ENCODE data around the gene ELK1.
"Not testable (repeated sequence)": the region's sequence is repeated elsewhere in the genome, so short reads cannot be mapped to it uniquely, and the experiment has no call there.

ELK1 gene, protein sequence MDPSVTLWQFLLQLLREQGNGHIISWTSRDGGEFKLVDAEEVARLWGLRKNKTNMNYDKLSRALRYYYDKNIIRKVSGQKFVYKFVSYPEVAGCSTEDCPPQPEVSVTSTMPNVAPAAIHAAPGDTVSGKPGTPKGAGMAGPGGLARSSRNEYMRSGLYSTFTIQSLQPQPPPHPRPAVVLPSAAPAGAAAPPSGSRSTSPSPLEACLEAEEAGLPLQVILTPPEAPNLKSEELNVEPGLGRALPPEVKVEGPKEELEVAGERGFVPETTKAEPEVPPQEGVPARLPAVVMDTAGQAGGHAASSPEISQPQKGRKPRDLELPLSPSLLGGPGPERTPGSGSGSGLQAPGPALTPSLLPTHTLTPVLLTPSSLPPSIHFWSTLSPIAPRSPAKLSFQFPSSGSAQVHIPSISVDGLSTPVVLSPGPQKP

GRCh38 chrX:47650164-47651042 is at the start of gene ELK1:
TSS of gene ELK1 (minus strand) at chrX:47650563. CDS start at chrX:47641441, 9,122 bp downstream.
- peak; percentile 93 to 95 for DNase-seq

DNA sequence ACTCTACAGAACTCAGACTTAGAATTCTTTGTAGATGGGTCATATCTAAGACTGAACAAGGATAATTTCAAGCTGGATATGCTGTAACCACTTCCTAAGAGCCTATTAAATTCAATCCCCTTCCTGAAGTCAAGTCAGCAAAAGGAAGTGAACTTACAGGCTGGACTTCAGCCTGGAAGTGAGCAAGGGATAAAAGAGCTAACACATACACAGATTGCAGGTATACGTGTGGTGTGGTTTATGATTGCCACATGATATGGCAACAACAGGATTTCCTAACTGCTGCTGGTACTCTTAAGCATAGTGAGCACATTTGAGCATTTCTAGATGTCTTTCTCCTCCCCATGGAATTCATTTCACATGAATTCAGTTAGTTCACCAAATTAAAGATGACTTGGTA is 46.8 kb upstream of the ELK1 start:
- DNase-seq = no peak

DNA sequence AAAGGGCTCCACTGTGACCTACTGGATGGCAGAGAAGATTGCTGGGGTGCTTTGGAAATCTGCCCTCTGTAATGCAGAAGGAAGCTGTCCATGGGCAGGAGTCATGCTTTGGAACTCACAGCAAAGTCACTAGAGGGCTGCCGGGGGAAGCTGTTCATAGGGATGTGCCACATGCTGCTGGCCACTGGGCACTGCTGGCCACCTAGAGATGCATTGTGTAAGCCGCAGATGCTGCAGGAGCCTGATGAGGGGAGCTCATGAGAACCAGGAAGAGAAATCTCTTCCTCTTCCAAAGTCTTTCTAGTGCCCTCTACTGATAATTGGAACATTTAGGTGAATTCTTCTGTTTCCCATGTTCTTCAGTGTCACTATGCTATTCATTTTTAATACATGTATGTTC is 39.8 kb upstream of the ELK1 start:
- DNase-seq = peak in 1 of 2 experiments; percentile 1

DNA sequence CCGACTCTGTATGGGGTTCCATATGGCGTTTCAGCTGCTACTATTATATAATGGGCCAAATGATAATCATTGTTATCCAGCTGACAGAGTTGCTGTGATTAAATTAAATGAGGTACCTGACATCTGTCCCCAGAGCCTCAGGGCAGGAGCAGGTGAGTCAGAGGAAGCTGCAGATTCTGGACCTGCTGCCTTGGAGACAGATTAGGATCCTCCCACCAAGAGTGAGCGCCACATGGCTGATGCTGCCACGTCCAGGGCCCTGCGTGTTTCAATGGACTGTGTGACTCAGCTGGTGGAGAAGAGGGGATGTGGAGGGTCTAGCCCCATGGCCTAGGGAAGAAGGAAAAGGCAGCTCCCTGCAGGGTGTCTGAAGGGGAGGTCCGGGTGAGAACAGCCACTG is 36.9 kb upstream of the ELK1 start:
- no peak for DNase-seq

DNA sequence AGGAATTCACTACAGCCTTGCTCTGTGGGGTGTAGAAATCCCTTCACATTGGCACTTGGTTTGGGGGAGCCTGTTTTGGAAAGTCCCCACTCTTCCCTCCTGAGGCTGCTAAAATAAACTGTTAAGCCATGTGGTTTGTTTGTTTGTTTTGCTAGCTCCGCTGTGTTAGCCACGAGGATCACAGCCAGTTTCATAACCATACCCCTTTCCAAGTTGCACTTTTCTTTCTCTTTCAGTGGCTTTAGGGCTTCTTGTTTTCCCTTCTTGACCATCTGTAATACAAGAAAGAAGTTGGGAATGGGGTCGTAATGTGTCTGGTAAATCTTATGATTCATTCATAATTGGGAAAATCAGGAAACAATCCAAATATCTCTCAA is 33.5 kb upstream of the ELK1 start:
- no peak for DNase-seq

DNA sequence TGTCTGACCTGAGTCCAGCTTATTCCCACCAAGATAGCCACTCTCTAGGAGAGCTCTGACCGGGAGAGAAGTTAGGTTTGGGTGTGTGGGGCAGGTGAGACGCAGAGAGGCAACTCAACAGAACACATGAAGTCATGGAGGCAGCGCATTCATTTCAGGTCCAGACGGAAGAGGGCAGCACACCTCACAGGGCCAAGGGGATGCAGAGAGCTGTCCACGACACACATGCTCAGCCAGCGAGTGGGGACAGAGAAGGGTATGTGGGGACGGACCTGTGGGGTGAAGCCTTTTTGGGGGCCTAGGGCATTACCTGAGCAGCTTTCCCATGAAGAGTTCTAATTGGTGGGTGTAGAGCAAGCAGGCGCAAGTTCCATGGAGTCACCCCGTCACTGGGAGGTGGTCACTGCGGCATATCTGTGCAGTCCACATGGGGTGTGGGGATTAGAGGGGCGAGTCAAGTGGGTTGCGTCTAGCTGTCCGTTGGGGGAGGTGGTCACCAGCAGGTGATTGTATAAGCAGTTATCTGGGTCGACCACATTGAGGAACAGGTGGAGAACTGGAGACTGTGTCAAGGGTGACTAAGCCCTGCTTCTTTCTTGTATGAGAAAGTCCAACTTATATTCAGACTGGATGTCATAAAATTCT is 32.9 kb upstream of the ELK1 start:
- no peak for DNase-seq

GRCh38 chrX:47675959-47676859 is 25.8 kb upstream of the ELK1 start:
- DNase-seq = not testable (repeated sequence)

DNA sequence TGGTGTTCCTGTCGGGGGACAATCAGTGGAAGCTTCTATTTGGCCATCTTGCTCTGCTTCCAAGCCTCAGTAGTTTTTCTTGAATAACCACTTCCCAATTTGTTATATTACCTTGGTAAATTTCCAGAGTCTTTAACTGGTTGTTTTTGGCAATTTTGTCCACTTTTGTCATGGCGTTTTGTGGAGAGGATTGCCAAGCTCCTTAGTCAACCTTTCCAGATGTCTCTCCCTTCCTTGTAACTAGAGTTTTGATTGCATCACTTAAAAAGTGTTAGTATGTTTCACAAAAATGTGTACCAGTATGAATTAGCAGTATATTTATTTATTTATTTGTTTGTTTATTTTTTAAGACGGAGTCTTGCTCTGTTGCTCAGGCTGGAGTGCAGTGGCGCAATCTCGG is 24.4 kb upstream of the ELK1 start:
- no peak for DNase-seq

DNA sequence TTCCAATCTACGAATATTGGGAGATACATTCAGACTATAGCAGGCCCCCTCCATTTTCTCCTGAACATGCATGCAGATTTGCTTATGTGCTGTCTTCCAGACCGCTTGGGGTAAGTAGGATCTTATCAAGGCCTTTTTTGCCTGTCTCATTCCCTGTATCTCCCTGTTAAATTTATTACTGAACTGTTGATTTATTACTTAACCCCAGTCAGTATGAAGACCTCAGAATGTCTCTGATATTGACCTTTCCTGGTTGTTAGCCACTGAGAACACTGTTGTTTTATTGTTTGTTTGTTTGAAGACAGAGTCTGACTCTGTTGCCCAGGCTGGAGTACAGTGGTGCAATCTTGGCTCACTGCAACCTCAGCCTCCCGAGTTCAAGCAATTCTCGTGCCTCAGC is 15.4 kb upstream of the ELK1 start:
- not testable (repeated sequence) for DNase-seq

- no peak for DNase-seq
These were observed 14.4 kb upstream of the ELK1 start for GRCh38 chrX:47664737-47665136.

DNA sequence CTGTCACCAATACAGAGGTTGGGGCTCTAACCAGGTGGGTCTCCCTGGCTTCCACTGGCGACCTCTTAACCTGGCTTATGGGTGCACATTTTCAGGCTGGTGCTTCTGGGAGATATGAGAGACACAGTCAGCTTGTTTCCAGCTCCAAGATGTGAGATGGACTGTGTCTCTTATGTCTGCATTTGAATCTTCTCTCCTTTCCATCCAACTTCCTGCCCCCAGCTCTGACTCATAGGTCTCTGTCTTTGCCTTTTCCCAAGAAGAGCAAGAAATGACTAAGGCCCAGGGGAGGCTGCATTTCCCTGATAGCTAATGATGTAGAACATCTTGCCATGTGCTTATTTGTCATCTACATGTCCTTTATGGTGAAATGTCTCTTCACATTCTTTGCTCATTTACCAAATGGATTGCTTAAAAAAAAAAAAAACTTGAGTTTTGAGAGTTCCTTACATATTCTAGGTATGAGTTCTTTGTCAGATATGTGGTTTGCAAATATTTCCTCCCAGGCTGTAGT is 11.8 kb upstream of the ELK1 start:
- no peak for DNase-seq

- no peak for DNase-seq
These were observed 11.2 kb upstream of the ELK1 start for GRCh38 chrX:47661539-47661938.

DNA sequence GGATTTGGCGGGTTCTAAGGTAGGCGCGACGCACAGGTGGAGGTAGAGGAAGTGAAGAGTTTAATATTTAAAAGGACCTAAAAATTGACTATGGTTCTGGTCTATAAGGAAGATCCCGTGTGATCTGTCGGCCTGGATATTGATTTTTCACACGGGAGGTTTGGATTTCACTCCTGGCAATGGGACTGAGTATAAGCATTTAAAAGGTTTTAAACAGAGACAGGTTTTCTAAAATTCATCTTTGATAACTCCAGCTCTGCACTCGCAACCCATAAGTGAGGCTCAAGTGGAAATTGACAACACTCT is 9.0 kb upstream of the ELK1 start:
- DNase-seq = no peak

- DNase-seq = peak; percentile 85 to 88
These were observed 8.5 kb upstream of the ELK1 start, which contains the start of gene UXT for GRCh38 chrX:47658684-47659420. TSS of gene UXT (minus strand) at chrX:47659180. CDS start at chrX:47658927, 253 bp downstream.

GRCh38 chrX:47658301-47658683 is 7.9 kb upstream of the ELK1 start:
- DNase-seq = no peak

DNA sequence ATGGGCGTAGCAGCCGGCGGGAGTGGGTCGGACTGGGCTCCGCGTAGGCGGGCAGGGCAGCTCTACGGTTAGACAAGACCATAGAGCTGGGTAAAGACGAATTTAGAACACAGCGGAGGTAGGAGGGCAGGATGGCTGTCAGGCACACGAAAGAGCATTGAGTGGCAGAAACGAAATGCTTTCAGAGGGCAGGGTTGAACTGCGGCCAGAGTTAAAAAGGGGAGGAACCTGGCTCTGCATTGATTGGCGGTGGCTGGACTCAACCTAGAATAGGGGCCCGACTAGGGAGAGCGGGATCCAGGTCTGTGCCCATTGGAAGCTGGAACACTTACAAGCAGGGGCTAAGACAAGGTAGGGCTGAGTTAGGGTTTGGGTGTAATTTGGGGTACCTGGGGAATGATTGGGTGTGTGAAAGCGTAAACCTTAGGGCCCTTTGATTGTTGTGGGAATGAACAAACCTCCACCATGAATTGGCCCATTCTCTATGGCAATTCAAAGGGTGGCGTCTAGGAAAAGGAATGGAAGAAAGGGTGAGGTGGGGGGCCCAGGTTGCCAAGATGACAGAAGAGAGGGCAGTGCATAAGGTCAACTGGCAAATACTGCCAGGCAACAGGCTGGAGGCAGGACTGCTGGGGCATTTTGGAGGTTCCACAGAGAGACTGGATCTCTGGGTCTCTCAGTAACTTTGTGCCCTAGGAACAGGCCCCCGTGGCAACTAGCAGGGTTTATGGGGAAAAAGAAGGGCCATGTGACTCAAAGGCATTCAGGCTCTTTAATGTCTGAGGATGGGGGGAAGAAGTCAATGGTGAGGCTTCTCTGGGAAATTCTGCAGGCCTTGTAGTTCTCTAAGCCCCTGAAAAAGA is 911 bp upstream of the ELK1 start:
- DNase-seq = peak in 1 of 2 experiments; percentile 29

- DNase-seq = no peak
These were observed 591 bp downstream of the ELK1 start for GRCh38 chrX:47649781-47650163.

GRCh38 chrX:47649271-47649670 is 1.1 kb downstream of the ELK1 start:
- no peak for DNase-seq

GRCh38 chrX:47648376-47648775 is 2.0 kb downstream of the ELK1 start:
- no peak for DNase-seq

DNA sequence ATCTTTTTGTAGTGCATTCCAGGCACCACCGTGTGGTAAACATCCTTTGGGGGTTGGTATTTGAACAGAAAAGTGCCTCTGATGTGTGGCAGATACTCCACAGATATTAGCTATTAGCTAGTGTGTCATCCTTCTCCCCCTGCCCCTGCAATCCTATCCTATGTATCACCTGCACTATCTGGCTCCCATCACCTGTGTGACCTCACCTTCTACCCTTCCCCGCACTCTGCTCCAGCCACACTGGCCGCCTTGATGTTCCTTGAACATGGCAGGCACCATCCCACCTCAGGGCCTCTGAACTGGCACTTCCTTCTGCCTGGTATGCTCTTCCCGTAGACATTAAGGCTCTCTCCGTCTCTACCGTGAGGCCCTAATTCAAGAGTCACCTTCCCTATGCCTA is 3.7 kb downstream of the ELK1 start:
- DNase-seq = no peak

GRCh38 chrX:47645530-47645929 is 4.8 kb downstream of the ELK1 start:
- no peak for DNase-seq
